ENCODE measurements around the gene KRTAP5-5. TPM values are rescaled to one million over a fixed set of nuclear protein-coding genes. Genes with fewer than 3 reads are reported as not detected.

The KRTAP5-5 gene
- polyA plus RNA-seq, 1 donor (not counting 4 experiments of a cell fraction or from before 2014, with no cell fraction given): not detected

- H3K4me1 ChIP-seq (ENCODE audit: control insufficient read depth, extremely low read depth, insufficient read depth, low read length): peaks cover 6% of the 10 kb centered on the region
- no peak overlapping the region for H2AFZ ChIP-seq (ENCODE audit: control insufficient read depth, low read length)
- H3K4me3 ChIP-seq (ENCODE audit: control insufficient read depth in 2 of 3, extremely low read depth in 1 of 3, insufficient read depth in 2 of 3, low read depth in 1 of 3, low read length in 3 of 3): no peak overlapping the region
- H3K9me1 ChIP-seq (ENCODE audit: control insufficient read depth, extremely low read depth, insufficient read depth, low read length): no peaks in the 10 kb centered on the region
- H3K27ac ChIP-seq (ENCODE audit: control insufficient read depth, insufficient read depth, low read length): no peak overlapping the region
- H3K4me2 ChIP-seq (ENCODE audit: control insufficient read depth, extremely low read depth, insufficient read depth, low read depth, low read length): no peak overlapping the region
- DNase-seq (ENCODE audit: low read depth, low spot score): no peak
- no peak overlapping the region for H3K9ac ChIP-seq (ENCODE audit: control insufficient read depth, extremely low read depth, insufficient read depth, low read length)
- dilution Hi-C loops (cut with MboI; ENCODE audit: extremely low pct_ligation_motif_present, low sequenced_read_pairs): no loop called here
- no peaks in the 10 kb centered on the region for H3K9me3 ChIP-seq (ENCODE audit: control insufficient read depth, low read depth, low read length)
- H3K36me3 ChIP-seq (ENCODE audit: control insufficient read depth in 2 of 2, extremely low read depth in 1 of 2, insufficient read depth in 2 of 2, low read length in 2 of 2): no peaks in the 10 kb centered on the region
- no peaks in the 10 kb centered on the region for H4K20me1 ChIP-seq (ENCODE audit: control insufficient read depth, extremely low read depth, insufficient read depth, low read length)
- no peak for FAIRE-seq
- H3K27me3 ChIP-seq (ENCODE audit: control insufficient read depth, extremely low read depth, insufficient read depth, low read length): peaks cover 14% of the 10 kb centered on the region
- no peaks in the 10 kb centered on the region for H3K79me2 ChIP-seq (ENCODE audit: control insufficient read depth, insufficient read depth, low read length)
- TF ChIP-seq CTCF (optimal IDR thresholded peaks at IDR 0.05 in 1 of 3, IDR thresholded peaks at IDR 0.05 in 1 of 3, conservative IDR thresholded peaks at IDR 0.05 in 1 of 3; ENCODE audit: extremely low read depth in 1 of 3, insufficient read depth in 2 of 3, low read length in 3 of 3) (no peak), EZH2 (IDR thresholded peaks at IDR 0.05; ENCODE audit: low read length) (no peak)
Observed at GRCh38 chr11:1656670-1657069, 27.1 kb downstream of the KRTAP5-5 start.

GRCh38 chr11:1659506-1659905, 29.9 kb downstream of the KRTAP5-5 start:
- TF ChIP-seq EZH2 (IDR thresholded peaks at IDR 0.05; ENCODE audit: low read length) (no peak), CTCF (optimal IDR thresholded peaks at IDR 0.05 in 1 of 3, IDR thresholded peaks at IDR 0.05 in 1 of 3, conservative IDR thresholded peaks at IDR 0.05 in 1 of 3; ENCODE audit: extremely low read depth in 1 of 3, insufficient read depth in 2 of 3, low read length in 3 of 3) (no peak)
- DNase-seq (ENCODE audit: low read depth, low spot score) (no peak), FAIRE-seq (no peak)
- Histone ChIP-seq H3K9ac (ENCODE audit: control insufficient read depth, extremely low read depth, insufficient read depth, low read length) (no peak overlapping the region), H2AFZ (ENCODE audit: control insufficient read depth, low read length) (no peak overlapping the region), H3K4me3 (ENCODE audit: control insufficient read depth in 2 of 3, extremely low read depth in 1 of 3, insufficient read depth in 2 of 3, low read depth in 1 of 3, low read length in 3 of 3) (no peak overlapping the region), H3K9me3 (ENCODE audit: control insufficient read depth, low read depth, low read length) (no peaks in the 10 kb centered on the region), H3K27me3 (ENCODE audit: control insufficient read depth, extremely low read depth, insufficient read depth, low read length) (peaks cover 14% of the 10 kb centered on the region), H3K4me2 (ENCODE audit: control insufficient read depth, extremely low read depth, insufficient read depth, low read depth, low read length) (no peak overlapping the region), H4K20me1 (ENCODE audit: control insufficient read depth, extremely low read depth, insufficient read depth, low read length) (no peaks in the 10 kb centered on the region), H3K4me1 (ENCODE audit: control insufficient read depth, extremely low read depth, insufficient read depth, low read length) (peaks cover 6% of the 10 kb centered on the region), H3K36me3 (ENCODE audit: control insufficient read depth in 2 of 2, extremely low read depth in 1 of 2, insufficient read depth in 2 of 2, low read length in 2 of 2) (no peaks in the 10 kb centered on the region), H3K9me1 (ENCODE audit: control insufficient read depth, extremely low read depth, insufficient read depth, low read length) (no peaks in the 10 kb centered on the region), H3K27ac (ENCODE audit: control insufficient read depth, insufficient read depth, low read length) (no peak overlapping the region), H3K79me2 (ENCODE audit: control insufficient read depth, insufficient read depth, low read length) (no peaks in the 10 kb centered on the region)
- dilution Hi-C loops (cut with MboI; ENCODE audit: extremely low pct_ligation_motif_present, low sequenced_read_pairs): no loop called here
